ENCODE measurements around the gene ASAP2. TPM values are rescaled to one million over a fixed set of nuclear protein-coding genes. Genes with fewer than 3 reads are reported as not detected.

Gene ASAP2
- total and polyA plus RNA-seq, 8 donors = 21.1 to 41.8 (median 35.1) TPM

GRCh38 chr2:9380702-9381628 is 174.4 kb downstream of the ASAP2 start:
- H3K27me3 ChIP-seq = no peaks in the 10 kb centered on the region
- ATAC-seq (peak; percentile 35), DNase-seq (peak in 1 of 4 donors; percentile 28)
- peaks cover 0 to 14% of the 10 kb centered on the region in 2 donors for H3K36me3 ChIP-seq
- H3K4me1 ChIP-seq = no peaks in the 10 kb centered on the region
- intact Hi-C loops (cut with DNase I) = no loop called here
- no peaks in the 10 kb centered on the region for H3K9me3 ChIP-seq
- no peak for TF ChIP-seq CTCF (IDR thresholded peaks at IDR 0.05)
- peak overlapping the region; percentile 37 to 48 for H3K27ac ChIP-seq
- H3K4me3 ChIP-seq = no peak overlapping the region

GRCh38 chr2:9382604-9383235 is 176.1 kb downstream of the ASAP2 start:
- no peak for ATAC-seq
- Histone ChIP-seq H3K27ac (no peak overlapping the region), H3K4me3 (no peak overlapping the region), H3K9me3 (no peaks in the 10 kb centered on the region), H3K4me1 (peaks cover 4 to 5% of the 10 kb centered on the region in 2 donors), H3K36me3 (peaks cover 0 to 6% of the 10 kb centered on the region in 2 donors), H3K27me3 (no peaks in the 10 kb centered on the region)
- no peak for TF ChIP-seq CTCF (IDR thresholded peaks at IDR 0.05)
- intact Hi-C loops (cut with DNase I) = no loop called here
- DNase-seq = no peak

GRCh38 chr2:9384521-9384920 is 177.9 kb downstream of the ASAP2 start:
- H3K4me1 ChIP-seq = peaks cover 4 to 5% of the 10 kb centered on the region in 2 donors
- no peak overlapping the region for H3K4me3 ChIP-seq
- intact Hi-C loops (cut with DNase I) = no loop called here
- no peaks in the 10 kb centered on the region for H3K9me3 ChIP-seq
- DNase-seq = no peak
- TF ChIP-seq CTCF (IDR thresholded peaks at IDR 0.05) = no peak
- no peak overlapping the region for H3K27ac ChIP-seq
- peaks cover 0 to 16% of the 10 kb centered on the region in 2 donors for H3K36me3 ChIP-seq
- no peak for ATAC-seq
- no peaks in the 10 kb centered on the region for H3K27me3 ChIP-seq

- H3K9me3 ChIP-seq = no peaks in the 10 kb centered on the region
- intact Hi-C loops (cut with DNase I) = no loop called here
- peaks cover 0 to 27% of the 10 kb centered on the region in 2 donors for H3K36me3 ChIP-seq
- no peak for TF ChIP-seq CTCF (IDR thresholded peaks at IDR 0.05)
- H3K4me3 ChIP-seq = no peak overlapping the region
- no peak for DNase-seq
- no peak for ATAC-seq
- H3K4me1 ChIP-seq = peaks cover 4 to 5% of the 10 kb centered on the region in 2 donors
- H3K27me3 ChIP-seq = no peaks in the 10 kb centered on the region
- H3K27ac ChIP-seq = no peak overlapping the region
Observed at GRCh38 chr2:9385841-9386240, 179.2 kb downstream of the ASAP2 start.

- peaks cover 4 to 5% of the 10 kb centered on the region in 2 donors for H3K4me1 ChIP-seq
- intact Hi-C loops (cut with DNase I) = no loop called here
- peaks cover 0 to 27% of the 10 kb centered on the region in 2 donors for H3K36me3 ChIP-seq
- no peak overlapping the region for H3K4me3 ChIP-seq
- H3K9me3 ChIP-seq = no peaks in the 10 kb centered on the region
- no peak for DNase-seq
- no peak for TF ChIP-seq CTCF (IDR thresholded peaks at IDR 0.05)
- no peak overlapping the region for H3K27ac ChIP-seq
- H3K27me3 ChIP-seq = no peaks in the 10 kb centered on the region
- ATAC-seq = no peak
Observed at GRCh38 chr2:9388199-9388681, 181.6 kb downstream of the ASAP2 start.

Measured in left lung (tissue), 10 donors.